GM21737 (cell line): ENCODE measurements around the gene METTL5.
"Not testable (repeated sequence)": the region's sequence is repeated elsewhere in the genome, so short reads cannot be mapped to it uniquely, and the experiment has no call there.

Experiments used
- ATAC-seq: cut with Tn5 transposase; IDR thresholded peaks from one replicate; pipeline ENCODE4 v1.9.1; 2021; ENCODE audit warnings: mild to moderate bottlenecking, moderate library complexity; ENCODE audit not compliant: unreplicated experiment

The METTL5 gene

DNA sequence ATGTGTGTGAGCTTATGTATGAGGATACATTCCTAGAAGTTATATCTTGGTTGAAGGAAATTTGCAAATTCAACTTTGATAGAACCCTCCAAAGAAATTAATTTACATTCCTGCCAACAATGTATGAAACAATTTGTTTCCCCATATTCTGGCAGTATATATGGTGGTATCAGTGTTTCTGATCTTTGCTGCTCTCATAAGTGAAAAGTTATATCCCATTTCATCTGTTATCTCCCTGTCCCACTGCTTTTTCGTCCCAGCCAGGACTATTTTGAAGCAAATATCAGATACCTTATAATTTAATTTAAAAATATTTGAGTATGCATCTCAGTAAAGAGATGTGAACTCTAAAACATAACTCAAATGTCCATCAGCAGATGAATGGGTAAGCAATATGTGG lies 9.7 kb upstream of the METTL5 start:
- ATAC-seq, result no peak

DNA sequence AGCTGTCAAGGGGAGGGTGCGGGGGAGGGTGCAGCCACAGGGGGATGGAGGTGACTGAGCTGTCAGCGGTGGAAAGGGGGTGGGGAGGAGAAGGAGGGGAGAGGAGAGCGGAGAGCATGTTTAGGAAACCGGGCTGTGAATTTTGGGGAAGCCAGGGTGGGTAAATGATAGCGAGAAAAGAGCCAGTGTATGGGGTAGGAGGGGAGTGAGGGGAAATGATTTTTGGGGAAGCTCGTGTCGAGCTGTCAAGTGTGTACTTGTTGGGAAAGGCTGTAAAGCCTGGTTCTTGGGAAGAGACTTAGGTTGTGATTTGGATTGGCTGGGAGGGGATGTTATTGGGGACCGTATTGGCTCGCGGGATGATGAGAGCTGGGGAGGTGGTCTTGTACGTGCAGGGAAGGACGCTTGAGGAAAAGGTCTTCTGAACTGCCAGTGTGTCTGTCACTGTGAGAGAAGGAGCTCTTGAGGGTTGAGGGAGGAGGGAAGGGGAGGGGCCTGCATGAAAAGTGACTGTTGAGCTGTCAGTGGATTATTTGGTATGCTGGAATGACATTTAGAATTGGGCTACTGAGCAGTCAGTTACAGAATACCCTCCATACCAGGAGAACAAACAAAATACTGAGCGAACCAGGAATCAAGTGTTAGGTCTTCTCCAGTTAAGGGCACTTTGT lies 3.6 kb upstream of the METTL5 start:
- ATAC-seq, result no peak

- ATAC-seq, result peak; percentile 90
These were observed 2.8 kb upstream of the METTL5 start, which contains the start of gene UBR3 for GRCh38 chr2:169827272-169828140. UBR3 (plus strand) TSS chr2:169827454; CDS start chr2:169827508, 54 bp downstream.

DNA sequence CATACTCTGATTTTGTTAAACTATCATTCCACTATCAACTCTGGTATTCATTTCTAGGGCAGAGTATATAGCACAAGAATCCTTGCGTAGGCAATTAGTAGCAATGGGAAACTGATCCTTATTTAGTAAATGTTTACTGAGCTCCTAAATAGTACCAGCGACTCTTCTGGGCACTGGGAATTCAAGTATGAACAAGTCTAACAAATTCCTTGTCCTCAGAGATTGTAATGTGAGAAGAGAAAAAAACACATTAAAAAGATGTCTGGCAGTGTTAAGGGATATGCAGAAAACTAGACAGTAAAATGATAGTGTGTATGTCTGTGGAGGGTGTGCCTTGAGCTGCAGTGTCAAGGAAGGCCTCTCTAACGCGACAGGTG lies 721 bp downstream of the METTL5 start:
- no peak for ATAC-seq

DNA sequence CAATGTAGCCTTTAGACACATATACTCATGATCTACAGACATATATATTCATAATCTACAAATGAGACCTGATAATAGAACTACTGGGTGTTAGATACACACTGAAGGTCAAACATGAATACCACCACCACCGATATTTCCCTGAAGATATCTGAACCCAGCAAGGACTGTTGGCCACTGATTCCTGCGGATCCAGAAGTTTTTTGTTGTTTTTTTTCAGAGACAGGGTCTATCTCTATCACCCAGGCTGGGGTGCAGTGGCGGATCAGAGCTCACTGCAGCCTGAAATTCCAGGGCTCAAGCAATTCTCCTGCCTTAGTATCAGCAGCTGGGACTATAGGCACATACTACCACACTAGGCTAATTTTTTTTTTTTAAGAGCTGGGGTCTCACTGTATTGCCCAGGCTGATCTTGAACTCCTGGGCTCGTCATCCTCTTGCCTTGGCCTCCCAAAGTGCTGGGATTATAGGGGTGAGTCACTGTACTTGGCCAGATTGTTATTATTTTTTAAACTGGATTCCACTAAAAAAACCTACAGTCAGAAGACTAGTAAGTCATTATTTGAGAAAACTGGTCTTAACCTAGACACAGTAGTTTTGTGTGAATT lies 1.8 kb downstream of the METTL5 start:
- no peak for ATAC-seq

DNA sequence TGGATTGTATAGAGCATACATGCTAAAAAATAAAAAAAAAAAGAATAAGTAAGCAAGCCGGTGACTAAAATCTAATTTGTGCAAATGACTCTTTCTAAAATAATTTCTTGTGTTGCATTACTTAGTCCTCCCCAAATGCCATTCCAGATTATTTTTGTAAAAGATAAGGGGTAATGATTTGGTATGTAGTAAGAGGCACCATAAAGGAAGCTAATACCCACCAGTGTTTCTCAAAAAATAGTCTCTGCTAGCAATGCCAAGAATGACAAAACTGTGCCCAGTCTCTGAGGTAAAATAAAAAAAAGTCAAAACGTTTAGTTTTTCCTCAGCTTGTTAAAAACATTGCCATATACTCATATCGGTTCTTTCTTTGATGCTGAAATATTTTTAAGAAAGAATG lies 2.7 kb downstream of the METTL5 start:
- ATAC-seq, result no peak

DNA sequence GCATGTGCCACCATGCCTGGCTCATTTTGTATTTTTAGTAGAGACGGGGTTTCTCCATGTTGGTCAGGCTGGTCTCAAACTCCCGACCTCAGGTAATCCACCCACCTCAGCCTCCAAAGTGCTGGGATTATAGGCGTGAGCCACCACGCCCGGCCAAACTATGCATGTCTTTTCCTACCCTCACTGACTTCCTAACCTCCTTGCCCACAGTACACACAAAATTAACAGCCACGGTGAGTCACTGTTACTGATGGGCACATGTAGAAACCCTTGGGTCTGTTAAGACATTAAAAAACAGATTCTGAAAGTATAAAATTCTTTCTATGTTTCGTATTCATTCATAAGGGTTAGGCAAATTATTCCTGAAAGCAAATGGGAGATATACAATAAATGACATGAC lies 4.6 kb downstream of the METTL5 start:
- not testable (repeated sequence) for ATAC-seq

DNA sequence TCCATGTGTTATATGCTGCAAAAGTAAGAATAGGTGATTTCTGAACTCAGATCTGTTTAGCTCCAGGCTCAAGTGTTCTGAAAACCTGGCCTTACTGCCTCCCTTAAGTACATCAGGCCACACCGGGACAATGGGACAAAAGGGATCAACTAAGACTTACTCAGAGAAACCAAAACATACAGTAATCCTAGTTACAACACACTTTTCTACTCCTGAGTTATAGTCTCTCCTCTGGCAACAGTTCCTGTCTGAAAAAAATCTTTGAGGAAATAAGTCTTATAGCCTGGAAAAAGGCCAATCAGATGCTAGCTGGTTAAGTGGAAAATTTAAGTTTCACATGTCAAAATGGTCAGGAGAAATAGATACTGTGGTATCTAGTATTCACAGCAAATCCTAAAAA lies 5.6 kb downstream of the METTL5 start:
- ATAC-seq, result no peak

GRCh38 chr2:169818241-169818640 lies 6.5 kb downstream of the METTL5 start:
- ATAC-seq, result no peak

DNA sequence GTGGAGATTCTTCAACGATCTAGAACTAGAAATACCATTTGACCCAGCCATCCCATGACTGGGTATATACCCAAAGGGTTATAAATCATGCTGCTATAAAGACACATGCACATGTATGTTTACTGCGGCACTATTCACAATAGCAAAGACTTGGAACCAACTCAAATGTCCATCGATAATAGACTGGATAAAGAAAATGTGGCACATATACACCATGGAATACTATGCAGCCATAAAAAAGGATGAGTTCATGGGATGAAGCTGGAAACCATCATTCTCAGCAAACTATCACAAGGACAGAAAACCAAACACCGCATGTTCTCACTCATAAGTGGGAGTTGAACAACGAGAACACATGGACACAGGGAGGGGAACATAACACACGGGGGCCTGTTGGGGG lies 7.3 kb downstream of the METTL5 start:
- not testable (repeated sequence) for ATAC-seq

DNA sequence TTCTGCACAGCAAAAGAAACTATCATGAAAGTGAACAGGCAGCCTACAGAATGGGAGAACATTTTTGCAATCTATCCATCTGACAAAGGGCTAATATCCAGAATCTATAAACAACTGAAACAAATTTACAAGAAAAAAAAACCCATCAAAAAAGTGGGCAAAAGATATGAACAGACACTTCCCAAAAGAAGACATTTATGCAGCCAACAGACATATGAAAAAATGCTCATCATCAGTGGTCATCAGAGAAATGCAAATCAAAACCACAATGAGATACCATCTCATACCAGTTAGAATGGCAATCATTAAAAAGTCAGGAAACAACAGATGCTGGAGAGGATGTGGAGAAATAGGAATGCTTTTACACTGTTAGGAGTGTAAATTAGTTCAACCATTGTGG lies 7.7 kb downstream of the METTL5 start:
- not testable (repeated sequence) for ATAC-seq

GRCh38 chr2:169815849-169816248 lies 8.9 kb downstream of the METTL5 start:
- ATAC-seq, result no peak

GRCh38 chr2:169808221-169808620 lies 16.5 kb downstream of the METTL5 start:
- no peak for ATAC-seq

- ATAC-seq, result no peak
These were observed 18.1 kb downstream of the METTL5 start for GRCh38 chr2:169806586-169806985.

DNA sequence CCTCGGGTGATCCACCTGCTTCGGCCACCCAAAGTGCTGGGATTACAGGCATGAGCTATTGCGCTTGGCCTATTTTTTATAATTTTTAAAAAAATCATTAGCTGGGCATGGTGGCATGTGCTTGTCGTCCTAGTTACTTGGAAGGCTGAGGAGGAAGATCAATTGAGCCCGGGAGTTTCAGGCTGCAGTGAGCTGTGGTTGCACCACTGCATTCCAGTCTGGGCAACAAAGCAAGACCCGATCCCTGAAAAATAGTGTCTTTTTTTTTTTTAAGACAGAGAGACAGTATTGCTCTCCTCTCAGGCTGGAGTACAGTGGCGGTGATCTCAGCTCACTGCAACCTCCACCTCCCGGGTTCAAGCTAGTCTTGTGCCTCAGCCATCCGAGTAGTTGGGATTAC lies 21.2 kb downstream of the METTL5 start:
- ATAC-seq, result no peak

DNA sequence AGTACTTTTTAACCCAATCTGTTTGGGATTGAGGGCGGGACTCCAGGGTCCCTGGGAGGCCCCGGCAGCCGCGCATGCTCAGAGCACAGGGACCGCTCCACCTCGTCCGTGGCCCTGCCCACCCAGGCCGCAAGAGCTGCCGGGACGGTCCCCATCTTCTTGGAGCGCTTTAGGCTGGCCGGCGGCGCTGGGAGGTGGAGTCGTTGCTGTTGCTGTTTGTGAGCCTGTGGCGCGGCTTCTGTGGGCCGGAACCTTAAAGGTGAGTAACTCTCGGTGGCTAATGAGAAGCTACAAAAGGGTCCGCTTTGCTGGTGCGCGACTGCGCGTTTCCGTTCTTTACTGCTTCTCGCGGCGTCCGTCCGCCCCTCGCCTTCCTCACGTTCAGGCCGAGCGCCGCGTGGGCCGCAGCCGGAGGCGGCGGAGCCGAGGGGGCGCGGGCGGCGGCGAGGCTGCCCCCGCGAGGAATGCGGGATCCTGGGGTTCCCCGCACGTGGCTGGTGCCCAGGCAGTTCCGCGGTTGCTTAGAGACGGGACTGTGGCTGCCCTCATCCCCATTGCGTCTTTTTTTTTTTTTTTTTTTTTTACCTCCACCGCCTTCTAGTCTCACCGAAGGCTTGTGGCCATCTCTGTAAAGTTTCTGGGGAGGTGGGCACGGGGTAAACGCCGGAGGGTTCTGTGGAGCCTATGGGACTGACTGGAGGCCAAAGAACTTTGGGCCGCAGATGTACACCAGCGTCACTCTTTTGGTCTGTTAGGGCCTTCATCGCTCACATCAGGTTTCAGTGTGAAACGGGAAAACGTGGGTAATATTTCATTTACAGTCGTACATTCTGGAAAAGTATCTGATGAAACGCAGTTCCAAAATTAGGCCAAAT lies 25.8 kb downstream of the METTL5 start, which contains the start of gene SSB:
TSS of gene SSB (plus strand) at position 154 of the 875 bp plus-strand sequence. CDS start 2,090 bp downstream, outside the sequence.
- ATAC-seq, result peak; percentile 96

GRCh38 chr2:169798397-169798717 lies 26.3 kb downstream of the METTL5 start:
- ATAC-seq, result no peak

- ATAC-seq, result no peak
These were observed 27.1 kb downstream of the METTL5 start for GRCh38 chr2:169797601-169798000.

GRCh38 chr2:169796441-169796840 lies 28.3 kb downstream of the METTL5 start:
- ATAC-seq, result no peak

DNA sequence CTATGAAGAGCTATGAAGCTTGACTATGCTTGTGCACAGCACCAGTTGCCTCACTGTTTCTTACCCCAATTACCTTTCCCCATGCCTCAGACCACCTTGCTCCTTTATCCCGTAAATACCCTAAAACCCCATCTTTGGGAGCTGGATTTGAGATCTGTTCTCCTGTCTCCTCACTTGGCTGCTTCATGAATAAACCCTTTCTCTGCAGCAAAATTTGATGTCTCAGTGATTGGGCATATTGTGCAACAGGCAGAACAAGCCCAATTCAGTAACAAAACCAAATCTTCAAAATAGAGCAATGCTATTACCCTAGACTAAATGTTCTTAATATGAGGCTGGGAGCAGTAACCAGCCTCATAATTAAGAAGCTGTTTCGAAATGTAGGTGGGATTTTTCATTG lies 29.5 kb downstream of the METTL5 start:
- no peak for ATAC-seq

DNA sequence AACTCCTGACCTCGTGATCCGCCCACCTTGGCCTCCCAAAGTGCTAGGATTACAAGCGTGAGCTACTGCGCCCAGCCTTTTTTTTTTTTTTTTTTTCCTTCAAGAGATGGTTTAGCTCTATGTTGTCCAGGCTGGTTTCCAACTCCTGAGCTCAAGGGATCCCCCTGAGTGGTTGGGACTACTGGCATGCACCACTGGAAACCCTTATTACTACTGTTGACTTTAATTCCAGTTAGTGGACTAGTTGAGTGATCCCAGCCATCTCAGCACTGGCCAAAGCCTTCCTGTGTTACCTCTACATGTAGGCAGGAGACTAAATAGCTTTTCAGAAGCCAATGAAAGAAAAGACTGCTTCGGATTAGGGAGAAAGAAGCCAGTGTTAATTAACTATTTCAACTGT lies 34.1 kb downstream of the METTL5 start:
- ATAC-seq, result no peak
